PC-9 (cell line): ENCODE data around the gene KIF26B. TPM values are rescaled to one million over a fixed set of nuclear protein-coding genes. Genes with fewer than 3 reads are reported as not detected.

Experiments
- BruUV-seq: library from RNA; stranded (reverse); fragments of 400-500 nt; replicated peaks from 2 replicates; lab custom pipeline; 2021; lab: Mats Ljungman, UMichigan
- CTCF ChIA-PET: fragments of 300-600 bp; sonication (Branson Sonifier 250); formaldehyde crosslinking; loops from one replicate; lab custom pipeline; 2022; ENCODE audit warnings: antibody characterized with exemption; lab: Charles Lee
- POLR2A ChIA-PET: fragments of 300-600 bp; sonication (Branson Sonifier 250); formaldehyde crosslinking; loops from one replicate; lab custom pipeline; 2022; ENCODE audit warnings: antibody characterized with exemption; ENCODE audit not compliant: unreplicated experiment; lab: Charles Lee
- DNase-seq, 2 experiments: peaks; one replicate each; pipeline versions ENCODE4 v3.0.0 to v3.0.0-alpha.2; 2015 to 2022; ENCODE audit warnings: mixed read lengths in 1 of 2
- H2AFZ ChIP-seq: fragments of 200-600 bp; sonication (generic); 2 replicates; pipeline ENCODE4 v1.8.1; 2017; ENCODE audit warnings: antibody characterized with exemption
- H3F3A ChIP-seq: fragments of 200-600 bp; sonication (generic); 2 replicates; pipeline ENCODE4 v1.8.1; 2017; ENCODE audit warnings: antibody characterized with exemption, mild to moderate bottlenecking, low read depth; ENCODE audit not compliant: insufficient read depth
- H3K27ac ChIP-seq: fragments of 200-600 bp; sonication (generic); 2 replicates; pipeline ENCODE4 v1.6.1; 2016; ENCODE audit warnings: mixed run types
- H3K27me3 ChIP-seq: fragments of 200-600 bp; sonication (generic); 2 replicates; pipeline ENCODE4 v1.6.1; 2016; ENCODE audit warnings: low read depth, mixed run types; ENCODE audit not compliant: insufficient read depth
- H3K36me3 ChIP-seq: fragments of 200-600 bp; sonication (generic); 2 replicates; pipeline ENCODE4 v1.6.1; 2016; ENCODE audit warnings: low read depth, mixed run types
- H3K4me1 ChIP-seq: fragments of 200-600 bp; sonication (generic); replicated peaks from 2 replicates; pipeline ENCODE4 v1.6.1; 2016; ENCODE audit warnings: mixed run types; ENCODE audit not compliant: insufficient read depth
- H3K4me2 ChIP-seq: fragments of 200-600 bp; sonication (generic); 2 replicates; pipeline ENCODE4 v1.6.1; 2017; ENCODE audit warnings: mixed run types
- H3K4me3 ChIP-seq: fragments of 200-600 bp; sonication (generic); 2 replicates; pipeline ENCODE4 v1.6.1; 2016; ENCODE audit warnings: mixed run types
- H3K79me2 ChIP-seq: fragments of 200-600 bp; sonication (generic); 2 replicates; pipeline ENCODE4 v1.6.1; 2017; ENCODE audit warnings: low read depth, mixed run types
- H3K9me2 ChIP-seq: fragments of 200-600 bp; sonication (generic); 2 replicates; pipeline ENCODE4 v1.8.1; 2017; ENCODE audit warnings: mild to moderate bottlenecking; ENCODE audit not compliant: insufficient read depth
- H3K9me3 ChIP-seq: fragments of 200-600 bp; sonication (generic); 2 replicates; pipeline ENCODE4 v1.8.1; 2016; ENCODE audit warnings: low read depth; ENCODE audit not compliant: insufficient read depth
- H4K20me1 ChIP-seq: fragments of 200-600 bp; sonication (generic); 2 replicates; pipeline ENCODE4 v1.8.1; 2017; ENCODE audit not compliant: insufficient read depth
- EZH2 ChIP-seq: fragments of 200-600 bp; sonication (generic); IDR thresholded peaks from 2 replicates; pipeline ENCODE4 v1.8.0; 2017; ENCODE audit warnings: antibody characterized with exemption, low read depth
- intact Hi-C: fragments of 100-400 bp; cut with micrococcal nuclease; formaldehyde crosslinking; loops from one replicate; pipeline ENCODE4 v1.10.0; 2022; ENCODE audit not compliant: unreplicated experiment
- total RNA-seq: library from RNA; stranded (reverse); gene quantifications from 2 replicates; pipeline ENCODE4 v1.2.3, GENCODE V29; 2021
- TF ChIP-seq, protein P1 (sequence below): fragments of 200-600 bp; sonication (generic); conservative IDR thresholded peaks from 2 replicates; pipeline ENCODE4 v1.6.1; 2017; ENCODE audit warnings: mixed run types, antibody characterized with exemption, mild to moderate bottlenecking, moderate library complexity

The KIF26B gene
- total RNA-seq, 1 experiment from 2014 or later: 0.11 TPM

DNA sequence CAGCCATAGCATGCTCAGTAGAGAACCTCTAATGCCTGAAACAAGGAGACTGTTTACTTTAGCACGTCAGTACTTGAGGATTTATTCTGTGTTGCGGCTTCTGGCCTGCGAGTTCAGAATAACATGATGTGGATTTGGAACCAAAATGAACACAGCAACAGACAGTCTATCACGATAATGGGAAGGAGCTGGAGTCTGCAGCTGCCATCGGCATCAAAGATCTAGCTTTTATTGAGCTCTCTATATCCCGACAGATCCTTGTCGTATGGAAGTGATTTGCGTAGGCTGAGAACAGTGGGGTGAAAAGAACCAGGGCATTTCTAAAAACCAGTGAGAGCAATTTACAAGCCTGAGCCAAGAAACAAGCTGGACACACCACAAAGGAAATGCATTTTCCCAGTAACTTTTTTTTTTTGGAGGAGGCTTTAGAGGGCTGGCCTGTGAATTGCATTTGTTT, 294.2 kb downstream of the KIF26B start:
- Histone ChIP-seq H3F3A (no peaks in the 10 kb centered on the region), H4K20me1 (no peaks in the 10 kb centered on the region), H3K4me1 (no peaks in the 10 kb centered on the region), H3K79me2 (no peaks in the 10 kb centered on the region), H3K36me3 (no peaks in the 10 kb centered on the region), H3K4me3 (no peak overlapping the region), H3K9me2 (no peaks in the 10 kb centered on the region), H3K27ac (no peak overlapping the region), H3K4me2 (no peak overlapping the region), H3K9me3 (no peaks in the 10 kb centered on the region), H3K27me3 (peaks cover 51% of the 10 kb centered on the region), H2AFZ (no peak overlapping the region)
- no TSS peak for BruUV-seq
- CTCF ChIA-PET: no interaction called here
- intact Hi-C loops: no loop called here
- POLR2A ChIA-PET: no interaction called here
- DNase-seq: no peak
- no peak for TF ChIP-seq EZH2
- TF ChIP-seq, protein P1, sequence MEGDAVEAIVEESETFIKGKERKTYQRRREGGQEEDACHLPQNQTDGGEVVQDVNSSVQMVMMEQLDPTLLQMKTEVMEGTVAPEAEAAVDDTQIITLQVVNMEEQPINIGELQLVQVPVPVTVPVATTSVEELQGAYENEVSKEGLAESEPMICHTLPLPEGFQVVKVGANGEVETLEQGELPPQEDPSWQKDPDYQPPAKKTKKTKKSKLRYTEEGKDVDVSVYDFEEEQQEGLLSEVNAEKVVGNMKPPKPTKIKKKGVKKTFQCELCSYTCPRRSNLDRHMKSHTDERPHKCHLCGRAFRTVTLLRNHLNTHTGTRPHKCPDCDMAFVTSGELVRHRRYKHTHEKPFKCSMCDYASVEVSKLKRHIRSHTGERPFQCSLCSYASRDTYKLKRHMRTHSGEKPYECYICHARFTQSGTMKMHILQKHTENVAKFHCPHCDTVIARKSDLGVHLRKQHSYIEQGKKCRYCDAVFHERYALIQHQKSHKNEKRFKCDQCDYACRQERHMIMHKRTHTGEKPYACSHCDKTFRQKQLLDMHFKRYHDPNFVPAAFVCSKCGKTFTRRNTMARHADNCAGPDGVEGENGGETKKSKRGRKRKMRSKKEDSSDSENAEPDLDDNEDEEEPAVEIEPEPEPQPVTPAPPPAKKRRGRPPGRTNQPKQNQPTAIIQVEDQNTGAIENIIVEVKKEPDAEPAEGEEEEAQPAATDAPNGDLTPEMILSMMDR: no peak

DNA sequence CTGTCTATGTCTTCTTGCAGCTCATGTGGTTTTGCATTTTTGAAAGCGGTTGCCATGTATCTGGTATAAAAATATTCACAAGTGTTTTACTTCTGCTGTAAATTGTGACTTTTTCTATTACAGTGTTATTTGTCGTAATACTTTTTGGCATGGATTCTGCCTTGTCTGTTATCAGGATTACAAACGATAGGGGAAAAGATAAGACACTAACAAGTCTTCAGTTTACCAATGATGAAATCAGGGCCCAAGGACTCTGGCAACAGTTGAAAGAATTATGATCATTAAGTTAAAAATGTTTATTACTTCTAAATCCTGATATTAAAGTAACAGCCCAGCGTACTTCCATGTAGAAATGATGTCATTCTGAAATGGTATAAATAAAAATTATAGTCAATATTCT, 298.8 kb downstream of the KIF26B start:
- intact Hi-C loops: no loop called here
- no TSS peak for BruUV-seq
- Histone ChIP-seq H4K20me1 (no peaks in the 10 kb centered on the region), H3K4me2 (no peak overlapping the region), H3K27ac (no peak overlapping the region), H2AFZ (no peak overlapping the region), H3K36me3 (no peaks in the 10 kb centered on the region), H3F3A (no peaks in the 10 kb centered on the region), H3K4me3 (no peak overlapping the region), H3K4me1 (no peaks in the 10 kb centered on the region), H3K79me2 (no peaks in the 10 kb centered on the region), H3K27me3 (peaks cover 49% of the 10 kb centered on the region), H3K9me3 (no peaks in the 10 kb centered on the region), H3K9me2 (no peaks in the 10 kb centered on the region)
- CTCF ChIA-PET: no interaction called here
- POLR2A ChIA-PET: no interaction called here
- no peak for DNase-seq
- TF ChIP-seq, protein P1: no peak
- TF ChIP-seq EZH2: no peak

GRCh38 chr1:245454051-245454450, 299.3 kb downstream of the KIF26B start:
- ChIA-PET CTCF (no interaction called here), POLR2A (no interaction called here)
- Histone ChIP-seq H4K20me1 (no peaks in the 10 kb centered on the region), H3K4me1 (no peaks in the 10 kb centered on the region), H3K4me3 (no peak overlapping the region), H3K79me2 (no peaks in the 10 kb centered on the region), H3K27ac (no peak overlapping the region), H3K4me2 (no peak overlapping the region), H3K36me3 (no peaks in the 10 kb centered on the region), H3K9me3 (no peaks in the 10 kb centered on the region), H3F3A (no peaks in the 10 kb centered on the region), H3K9me2 (no peaks in the 10 kb centered on the region), H3K27me3 (peaks cover 49% of the 10 kb centered on the region), H2AFZ (no peak overlapping the region)
- TF ChIP-seq, protein P1: no peak
- TF ChIP-seq EZH2: no peak
- BruUV-seq: no TSS peak
- intact Hi-C loops: no loop called here
- DNase-seq: no peak
